Mononuclear cell (primary cell): ENCODE data around the gene PALD1. TPM values are rescaled to one million over a fixed set of nuclear protein-coding genes. Genes with fewer than 3 reads are reported as not detected.
A peak's percentile ranks its signal among the peaks of the same experiment; 100 is the strongest.
"Not testable (repeated sequence)": the region's sequence is repeated elsewhere in the genome, so short reads cannot be mapped to it uniquely, and the experiment has no call there.

Source experiments
- H3K27me3 ChIP-seq: 2 replicates; pipeline ENCODE4 v1.6.0; 2011; ENCODE audit warnings: low read length, control low read depth; ENCODE audit not compliant: insufficient read depth
- H3K4me1 ChIP-seq: 2 replicates; pipeline ENCODE4 v1.5.1; 2011; ENCODE audit warnings: mild to moderate bottlenecking, low read length, control low read depth; ENCODE audit not compliant: insufficient read depth
- H3K4me3 ChIP-seq: 2 replicates; pipeline ENCODE4 v1.5.1; 2011; ENCODE audit warnings: mild to moderate bottlenecking, low read length, moderate library complexity
- H3K9me3 ChIP-seq: 2 replicates; pipeline ENCODE4 v1.5.1; 2011; ENCODE audit warnings: low read depth, mild to moderate bottlenecking, control low read depth, low read length
- total RNA-seq: library from RNA; depleted of rRNA; stranded (reverse); fragments of >200 nt; gene quantifications from one replicate; pipeline ENCODE4 v1.2.3, GENCODE V29; 2012

PALD1 gene
- total RNA-seq, 1 donor, result 0.52 TPM

- Histone ChIP-seq H3K4me1 (peaks cover 10% of the 10 kb centered on the region), H3K4me3 (no peak overlapping the region), H3K27me3 (no peaks in the 10 kb centered on the region), H3K9me3 (no peaks in the 10 kb centered on the region)
These were observed 5.6 kb upstream of the PALD1 start for GRCh38 chr10:70472799-70473454.

- Histone ChIP-seq H3K27me3 (peaks cover 2% of the 10 kb centered on the region), H3K4me1 (peaks cover 26% of the 10 kb centered on the region), H3K9me3 (no peaks in the 10 kb centered on the region), H3K4me3 (no peak overlapping the region)
These were observed 3.8 kb upstream of the PALD1 start for GRCh38 chr10:70474780-70475179.

GRCh38 chr10:70475661-70476060, 2.9 kb upstream of the PALD1 start:
- H3K27me3 ChIP-seq, result peaks cover 2% of the 10 kb centered on the region
- H3K9me3 ChIP-seq, result no peaks in the 10 kb centered on the region
- H3K4me1 ChIP-seq, result peaks cover 35% of the 10 kb centered on the region
- H3K4me3 ChIP-seq, result no peak overlapping the region

GRCh38 chr10:70476249-70477035, 2.1 kb upstream of the PALD1 start:
- H3K4me3 ChIP-seq, result no peak overlapping the region
- no peaks in the 10 kb centered on the region for H3K9me3 ChIP-seq
- peaks cover 2% of the 10 kb centered on the region for H3K27me3 ChIP-seq
- peaks cover 42% of the 10 kb centered on the region for H3K4me1 ChIP-seq

- H3K4me3 ChIP-seq, result no peak overlapping the region
- peaks cover 42% of the 10 kb centered on the region for H3K4me1 ChIP-seq
- no peaks in the 10 kb centered on the region for H3K9me3 ChIP-seq
- peaks cover 2% of the 10 kb centered on the region for H3K27me3 ChIP-seq
These were observed 855 bp upstream of the PALD1 start for GRCh38 chr10:70477661-70478162.

GRCh38 chr10:70479165-70479581, 606 bp downstream of the PALD1 start:
- Histone ChIP-seq H3K27me3 (peaks cover 2% of the 10 kb centered on the region), H3K4me1 (peaks cover 42% of the 10 kb centered on the region), H3K4me3 (peak overlapping the region; percentile 28), H3K9me3 (no peaks in the 10 kb centered on the region)

- Histone ChIP-seq H3K4me1 (peaks cover 42% of the 10 kb centered on the region), H3K4me3 (no peak overlapping the region), H3K27me3 (peaks cover 2% of the 10 kb centered on the region)
These were observed 1.2 kb downstream of the PALD1 start for GRCh38 chr10:70479626-70480238.

DNA sequence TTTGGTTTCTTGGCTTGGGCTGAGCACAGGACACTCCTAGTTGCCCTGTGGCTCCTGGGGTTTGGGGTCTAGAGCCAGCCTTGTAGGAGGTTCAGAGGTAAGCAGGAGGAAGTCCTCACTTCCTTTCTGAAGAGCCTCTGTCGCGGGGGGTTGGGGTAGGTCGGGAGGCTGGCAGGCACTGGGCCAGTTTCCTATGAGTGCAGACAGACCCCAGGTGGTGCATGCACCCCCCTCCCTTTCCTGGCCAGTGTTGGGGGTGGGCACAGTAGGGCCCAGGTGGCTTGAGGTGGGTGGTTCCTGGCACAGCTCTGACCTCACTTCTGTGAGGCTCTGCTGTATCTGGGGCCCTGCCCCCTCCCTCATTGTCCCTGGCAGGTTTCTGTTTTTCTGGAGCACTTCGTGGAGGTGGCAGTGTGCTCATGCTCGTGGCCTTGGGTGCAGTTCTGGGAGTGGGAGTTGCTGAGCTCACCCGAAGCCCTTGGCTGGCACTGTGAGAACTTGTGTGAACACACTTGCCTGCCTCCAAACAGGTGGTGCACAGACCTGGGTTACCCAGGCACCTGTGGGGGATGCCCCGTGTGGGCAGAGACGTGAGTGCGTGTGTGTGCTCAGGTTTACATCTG, 1.8 kb downstream of the PALD1 start:
- Histone ChIP-seq H3K4me1 (peaks cover 42% of the 10 kb centered on the region), H3K4me3 (no peak overlapping the region), H3K27me3 (peaks cover 2% of the 10 kb centered on the region), H3K9me3 (no peaks in the 10 kb centered on the region)

More at GRCh38 chr10:70479626-70480238, 1.2 kb downstream of the PALD1 start:
- no peaks in the 10 kb centered on the region for H3K9me3 ChIP-seq

- Histone ChIP-seq H3K9me3 (no peaks in the 10 kb centered on the region), H3K4me1 (peaks cover 42% of the 10 kb centered on the region), H3K4me3 (no peak overlapping the region), H3K27me3 (peaks cover 2% of the 10 kb centered on the region)
These were observed 2.5 kb downstream of the PALD1 start for GRCh38 chr10:70481105-70481504.

GRCh38 chr10:70481831-70482530, 3.4 kb downstream of the PALD1 start:
- H3K27me3 ChIP-seq, result peaks cover 2% of the 10 kb centered on the region
- no peaks in the 10 kb centered on the region for H3K9me3 ChIP-seq

DNA sequence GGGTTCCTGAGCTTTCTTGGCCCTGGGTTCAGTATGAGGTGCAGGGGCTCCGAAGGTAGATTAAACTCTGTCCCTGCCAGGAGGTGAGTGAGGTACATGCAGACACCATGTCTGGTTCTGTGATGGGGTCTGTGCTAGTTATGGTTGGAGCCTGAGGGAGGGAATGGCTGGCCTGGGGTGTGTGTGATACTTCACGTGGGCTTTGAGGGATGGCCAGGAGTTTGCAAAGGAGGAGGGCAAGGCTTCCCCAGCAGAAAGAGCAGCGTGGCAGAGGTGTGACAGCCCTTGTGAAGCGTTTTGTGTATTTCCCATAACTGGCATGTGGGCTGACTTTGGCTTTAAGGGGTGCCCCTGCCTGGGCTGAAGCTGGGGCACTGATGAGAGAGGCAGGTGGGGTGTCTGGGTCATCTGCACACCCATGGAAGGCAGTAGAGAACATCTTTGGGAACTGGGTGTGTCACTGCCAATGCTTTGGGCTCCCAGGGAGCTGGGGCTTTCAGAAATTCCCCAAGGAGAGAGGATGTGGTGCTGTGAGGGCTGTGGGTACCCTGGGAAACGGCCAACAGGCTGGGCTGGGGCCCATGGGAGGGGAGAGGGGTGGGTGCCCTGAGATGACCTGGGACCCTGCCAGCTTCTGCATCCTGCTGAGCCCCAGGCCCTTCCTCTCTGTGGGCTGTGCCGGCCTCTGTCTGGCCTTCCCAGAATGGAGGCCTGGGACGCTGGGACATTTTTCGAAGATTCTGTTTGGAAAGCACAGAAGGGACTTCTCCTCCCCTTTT, 4.6 kb downstream of the PALD1 start:
- peaks cover 2% of the 10 kb centered on the region for H3K27me3 ChIP-seq
- peaks cover 30% of the 10 kb centered on the region for H3K4me1 ChIP-seq
- no peak overlapping the region for H3K4me3 ChIP-seq
- no peaks in the 10 kb centered on the region for H3K9me3 ChIP-seq

More at GRCh38 chr10:70481831-70482530, 3.4 kb downstream of the PALD1 start:
- H3K4me1 ChIP-seq, result peaks cover 42% of the 10 kb centered on the region
- H3K4me3 ChIP-seq, result no peak overlapping the region

DNA sequence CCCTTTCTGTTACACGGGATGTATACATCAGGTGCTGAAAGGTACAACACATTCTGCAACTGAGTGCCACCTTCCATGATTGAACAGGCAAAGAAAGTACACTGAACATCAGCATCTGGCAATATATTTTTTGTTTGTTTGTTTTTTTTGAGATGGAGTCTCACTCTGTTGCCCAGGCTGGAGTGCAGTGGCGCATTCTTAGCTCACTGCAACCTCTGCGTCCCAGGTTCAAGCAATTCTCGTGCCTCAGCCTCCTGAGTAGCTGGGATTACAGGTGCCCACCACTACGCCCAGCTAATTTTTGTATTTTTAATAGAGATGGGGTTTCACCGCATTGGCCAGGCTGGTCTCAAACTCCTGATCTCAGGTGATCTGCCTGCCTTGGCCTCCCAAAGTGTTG, 5.3 kb downstream of the PALD1 start:
- not testable (repeated sequence) for H3K9me3 ChIP-seq, H3K4me3 ChIP-seq, H3K27me3 ChIP-seq
- peaks cover 26% of the 10 kb centered on the region for H3K4me1 ChIP-seq

GRCh38 chr10:70487824-70488223, 9.3 kb downstream of the PALD1 start:
- H3K4me1 ChIP-seq, result peaks cover 3% of the 10 kb centered on the region
- H3K27me3 ChIP-seq, result no peaks in the 10 kb centered on the region
- H3K9me3 ChIP-seq, result no peaks in the 10 kb centered on the region
- no peak overlapping the region for H3K4me3 ChIP-seq

DNA sequence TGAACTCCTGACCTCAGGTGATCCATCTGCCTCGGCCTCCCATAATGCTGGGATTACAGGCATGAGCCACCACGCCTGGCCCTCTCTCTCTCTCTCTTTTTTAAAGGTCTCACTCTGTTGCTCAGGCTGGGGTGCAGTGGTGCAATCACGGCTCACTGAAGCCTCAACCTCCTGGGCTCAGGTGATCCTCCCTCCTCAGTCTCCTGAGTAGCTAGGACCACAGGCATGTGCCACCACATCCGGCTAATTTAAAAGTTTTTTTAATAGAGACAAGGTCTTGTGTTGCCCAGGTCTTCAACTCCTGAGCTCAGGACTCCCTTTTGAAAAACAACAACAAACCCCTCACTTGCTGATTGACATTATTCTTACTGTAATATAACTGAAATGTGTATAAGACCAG, 11.6 kb downstream of the PALD1 start:
- Histone ChIP-seq H3K9me3 (no peaks in the 10 kb centered on the region), H3K27me3 (no peaks in the 10 kb centered on the region), H3K4me1 (peaks cover 25% of the 10 kb centered on the region), H3K4me3 (no peak overlapping the region)
